Colonic mucosa (tissue), 4 donors: Measurements from ENCODE around the gene PTGDR2. TPM values are rescaled to one million over a fixed set of nuclear protein-coding genes. Genes with fewer than 3 reads are reported as not detected.

ENCODE experiments used
- DNase-seq: peaks from one replicate; pipeline ENCODE4 v3.0.0-alpha.2; 2020
- H3K27ac ChIP-seq: fragments of 200-600 bp; one replicate; pipeline ENCODE4 v1.8.0; 2021
- H3K27me3 ChIP-seq: fragments of 200-600 bp; one replicate; pipeline ENCODE4 v1.8.0; 2021
- H3K36me3 ChIP-seq: fragments of 200-600 bp; one replicate; pipeline ENCODE4 v1.8.0; 2021
- H3K4me1 ChIP-seq: fragments of 200-600 bp; one replicate; pipeline ENCODE4 v1.8.0; 2021; ENCODE audit warnings: mild to moderate bottlenecking
- H3K4me3 ChIP-seq: fragments of 200-600 bp; one replicate; pipeline ENCODE4 v1.8.0; 2021
- H3K9ac ChIP-seq, 2 donors: one replicate each; pipeline ENCODE4 v1.7.0; 2013; ENCODE audit warnings: control low read depth in 2 of 2, low read depth in 2 of 2, low read length in 2 of 2
- H3K9me3 ChIP-seq: fragments of 200-600 bp; one replicate; pipeline ENCODE4 v1.8.0; 2021
- CTCF ChIP-seq: fragments of 200-600 bp; IDR thresholded peaks from one replicate; pipeline ENCODE4 v1.8.0; 2022; ENCODE audit warnings: antibody characterized with exemption, mild to moderate bottlenecking
- intact Hi-C: fragments of 100-400 bp; cut with DNase I; formaldehyde crosslinking; loops from one replicate; pipeline ENCODE4 v1.14.1; 2022
- total RNA-seq, 2 donors: library from RNA; stranded (reverse); fragmentation: NEBNext Ultra II Directional in 1 of 2; extraction: Animal tissue kit (Norgen Biotek cat#: 25700) in 1 of 2; gene quantifications; one replicate each; pipeline ENCODE4 v1.2.1, GENCODE V29; 2021
- donor health status: healthy.
- donor health status: DM: no; HTN: no; CAD: no.
- donor health status: DM: no; HTN: no; CAD: no.

Gene PTGDR2
- total RNA-seq, 2 donors from 2014 or later: 3.7 to 4.7 TPM

- no peaks in the 10 kb centered on the region for H3K9me3 ChIP-seq
- H3K27me3 ChIP-seq: no peaks in the 10 kb centered on the region
- no peaks in the 10 kb centered on the region for H3K4me1 ChIP-seq
- H3K36me3 ChIP-seq: no peaks in the 10 kb centered on the region
- H3K27ac ChIP-seq: no peak overlapping the region
- intact Hi-C loops: no loop called here
- H3K4me3 ChIP-seq: no peak overlapping the region
- no peak for TF ChIP-seq CTCF
- no peak for DNase-seq
- no peak overlapping the region for H3K9ac ChIP-seq
These were observed 54.6 kb downstream of the PTGDR2 start for GRCh38 chr11:60801194-60801593.

Other genes starting within 250 kb of the PTGDR2 start
- 10 to 100 TPM in 1 of 2 donors, 1 to 10 TPM in 1; 6.3 to 24.0 TPM for gene MS4A8, start 156.3 kb downstream of the PTGDR2 start, total RNA-seq
- not detected for gene MS4A18, start 131.2 kb downstream of the PTGDR2 start, total RNA-seq
- gene MS4A15, start 99.1 kb downstream of the PTGDR2 start, total RNA-seq: under 1 TPM in 1 of 2 donors, not detected in 1; 0.13 TPM
- gene MS4A10, start 70.6 kb downstream of the PTGDR2 start, total RNA-seq: under 1 TPM; 0.10 to 0.66 TPM
- gene CCDC86, start 13.8 kb downstream of the PTGDR2 start, total RNA-seq: 10 to 100 TPM; 10.9 to 32.1 TPM
- gene ZP1, start 11.6 kb upstream of the PTGDR2 start, total RNA-seq: under 1 TPM in 1 of 2 donors, not detected in 1; 0.35 TPM
- gene PRPF19, start 50.6 kb upstream of the PTGDR2 start, total RNA-seq: 100 to 1,000 TPM in 1 of 2 donors, 10 to 100 TPM in 1; 59.3 to 172 TPM
- gene TMEM109, start 58.2 kb upstream of the PTGDR2 start, total RNA-seq: 10 to 100 TPM; 35.0 to 53.4 TPM
- gene TMEM132A, start 68.5 kb upstream of the PTGDR2 start, total RNA-seq: 10 to 100 TPM; 12.3 to 20.7 TPM
- 10 to 100 TPM in 1 of 2 donors, 1 to 10 TPM in 1; 6.6 to 14.4 TPM for gene SLC15A3, start 96.2 kb upstream of the PTGDR2 start, total RNA-seq
- gene CD6, start 115.7 kb upstream of the PTGDR2 start, total RNA-seq: 1 to 10 TPM; 3.0 to 3.8 TPM
- gene CD5, start 246.5 kb upstream of the PTGDR2 start, total RNA-seq: 1 to 10 TPM; 2.1 to 2.4 TPM